Medulla oblongata (tissue), 1 donor: ENCODE data around the gene ZBTB44.
A peak's percentile ranks its signal among the peaks of the same experiment; 100 is the strongest.

Experiments
- DNase-seq: peaks from one replicate; pipeline ENCODE4 v3.0.0-alpha.2; 2015; ENCODE audit errors: extremely low spot score

Gene ZBTB44

DNA sequence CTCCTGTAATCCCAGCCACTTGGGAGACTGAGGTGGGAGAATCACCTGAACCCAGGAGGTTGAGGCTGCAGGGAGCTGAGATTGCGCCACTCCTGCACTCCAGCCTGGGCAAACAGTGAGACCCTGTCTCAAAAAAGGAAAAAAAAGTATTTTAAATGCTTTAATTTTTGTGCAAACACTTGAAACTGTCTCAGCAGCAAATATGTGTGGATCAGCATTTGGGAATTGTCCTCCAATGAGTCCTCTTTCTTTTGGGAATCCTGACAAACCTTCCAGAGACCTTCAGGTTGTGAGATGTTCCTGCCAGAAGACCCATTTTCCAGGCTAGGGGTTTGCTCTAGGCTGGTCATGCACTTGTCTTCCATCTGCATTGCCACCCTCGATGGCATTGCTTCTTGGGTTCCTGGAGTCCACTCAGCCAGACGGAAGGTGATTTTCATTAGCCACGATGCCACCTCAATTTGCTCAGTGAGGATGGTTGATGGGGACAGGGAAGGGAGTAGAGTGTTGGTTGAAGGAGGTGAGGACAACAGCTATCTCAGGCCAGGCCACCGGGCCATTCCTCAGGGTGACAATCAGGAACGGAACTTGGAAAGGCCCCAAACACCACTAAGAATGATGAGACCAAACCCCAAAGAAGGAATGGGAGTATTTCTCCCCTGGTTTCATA is 99.7 kb downstream of the ZBTB44 start:
- DNase-seq, result no peak

DNA sequence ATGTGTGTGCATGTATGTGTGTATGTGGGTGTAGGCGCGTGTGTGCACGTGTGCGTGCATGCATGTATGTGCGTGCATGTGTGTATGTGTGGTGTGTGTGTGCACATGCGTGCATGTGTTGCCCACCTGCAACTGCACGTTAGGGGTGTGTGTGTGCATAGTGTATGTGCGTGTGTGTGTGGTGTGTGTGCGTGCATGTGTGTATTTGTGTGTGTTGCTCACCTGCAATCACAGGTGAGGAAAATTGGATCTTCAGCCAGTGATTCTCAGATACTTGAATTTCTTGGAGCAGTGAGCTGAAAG is 100.8 kb downstream of the ZBTB44 start:
- no peak for DNase-seq

DNA sequence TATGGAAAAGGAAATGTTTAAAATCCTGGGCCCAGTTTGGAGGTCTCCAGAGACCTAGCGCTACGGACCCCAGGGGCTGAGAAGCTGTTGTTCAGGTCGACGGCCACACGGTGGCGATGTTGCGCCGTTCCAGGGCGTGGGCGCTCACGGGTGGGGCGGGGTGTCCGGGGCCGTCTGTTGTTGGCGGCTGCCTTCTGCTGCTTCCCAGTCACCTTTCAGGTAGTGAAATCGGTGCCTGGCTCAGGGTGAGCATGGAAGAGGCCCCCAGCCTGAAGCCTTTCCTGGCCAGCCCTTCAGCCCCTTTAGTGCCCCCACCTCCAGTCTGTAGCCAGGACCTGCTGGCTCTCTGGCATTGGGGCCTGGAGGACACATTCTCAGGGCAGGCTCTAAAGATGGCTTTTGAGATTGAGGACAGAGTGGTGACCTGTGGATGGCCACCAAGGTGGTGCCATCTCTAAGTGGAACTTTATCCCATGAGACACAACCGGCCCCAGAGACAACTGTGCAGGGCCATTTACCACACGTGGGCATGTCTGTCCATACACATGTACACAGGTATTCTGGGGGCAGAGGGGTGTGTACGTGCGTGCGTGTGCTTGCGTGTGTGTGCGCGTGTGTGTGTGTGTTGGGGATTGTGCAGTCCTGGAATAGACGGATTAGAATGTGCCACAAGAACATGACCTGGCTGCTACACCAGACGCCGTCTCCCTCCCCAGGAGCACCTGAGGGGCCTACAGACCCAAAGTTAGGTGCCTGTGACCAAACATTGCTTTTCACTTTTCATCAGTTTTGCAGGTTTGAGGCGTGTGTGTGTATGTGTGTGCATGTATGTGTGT is 101.4 kb downstream of the ZBTB44 start:
- peak; percentile 61 for DNase-seq

DNA sequence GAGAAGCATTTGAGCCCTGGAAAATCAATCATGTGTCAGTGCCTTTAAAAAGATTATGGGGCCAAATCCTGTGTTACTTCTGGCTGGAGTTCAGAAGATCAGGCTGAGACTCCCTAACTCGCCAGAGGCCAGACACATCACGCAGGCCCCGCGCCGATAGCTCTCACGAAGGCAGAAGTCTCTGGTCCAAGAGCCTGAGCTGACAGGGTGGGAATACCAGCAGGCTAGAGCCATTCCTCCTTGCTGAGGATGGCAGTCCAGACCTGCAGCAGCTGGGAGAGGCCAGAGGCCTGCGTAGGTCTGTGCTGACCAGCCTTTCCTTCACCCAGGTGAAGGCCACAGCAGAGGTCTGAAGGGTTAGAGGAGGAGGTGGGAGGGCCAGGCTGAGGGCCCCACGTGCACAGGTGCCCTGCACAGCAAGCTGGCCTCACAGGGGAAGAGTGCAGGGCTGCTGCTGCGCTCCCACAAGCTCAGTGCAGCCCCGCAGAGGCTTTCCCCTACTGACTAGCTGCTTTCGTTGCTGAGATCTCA is 102.2 kb downstream of the ZBTB44 start:
- no peak for DNase-seq

DNA sequence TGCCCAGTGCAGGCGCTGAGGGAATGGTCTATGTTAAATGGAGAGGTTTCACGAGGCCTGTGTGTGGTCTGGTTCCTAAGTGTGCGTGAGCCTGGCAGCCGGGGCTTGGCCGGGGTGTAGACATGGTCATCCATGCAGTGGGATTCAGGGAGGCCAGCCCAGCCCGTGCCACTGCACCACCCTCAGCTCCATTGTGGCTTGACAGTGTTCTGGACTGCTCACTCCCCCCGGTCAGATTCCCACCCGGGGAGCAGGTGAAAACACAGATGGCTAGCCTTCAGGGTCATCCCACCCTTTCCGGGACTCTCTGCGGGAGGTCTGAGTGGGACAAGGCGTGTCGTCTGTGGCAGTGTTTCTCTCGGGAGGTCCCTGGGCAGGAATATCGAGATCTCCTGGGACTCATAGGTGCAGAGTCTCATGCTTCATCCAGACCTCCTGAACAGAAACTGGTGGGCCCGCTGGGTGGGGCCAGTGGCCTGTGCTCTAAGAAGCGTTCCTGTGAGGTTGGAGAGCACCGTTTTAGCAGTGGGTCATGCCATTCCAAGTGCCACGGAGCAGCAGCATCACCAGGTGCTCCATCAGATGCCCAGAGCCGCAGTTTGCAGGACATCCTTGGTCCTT is 102.8 kb downstream of the ZBTB44 start:
- no peak for DNase-seq

DNA sequence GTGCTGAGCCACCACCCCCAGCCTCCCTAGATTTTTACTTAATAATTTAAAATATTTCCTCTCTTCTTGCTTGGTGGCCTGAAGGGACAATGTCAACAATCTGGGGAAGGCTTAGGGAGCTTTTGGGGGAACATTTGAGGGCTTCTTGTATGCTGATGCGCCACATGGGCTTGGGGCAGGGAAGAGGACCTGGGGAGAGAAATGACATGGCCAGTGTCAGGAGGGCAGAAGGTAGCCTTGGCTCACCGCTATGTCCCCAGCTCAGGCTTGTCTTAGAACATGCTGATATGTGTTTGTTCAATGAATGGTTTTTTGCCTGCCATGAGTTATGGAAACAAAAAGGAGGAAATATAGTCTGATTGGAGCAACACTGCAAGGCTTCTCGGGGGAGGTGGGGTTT is 103.6 kb downstream of the ZBTB44 start:
- DNase-seq, result no peak

DNA sequence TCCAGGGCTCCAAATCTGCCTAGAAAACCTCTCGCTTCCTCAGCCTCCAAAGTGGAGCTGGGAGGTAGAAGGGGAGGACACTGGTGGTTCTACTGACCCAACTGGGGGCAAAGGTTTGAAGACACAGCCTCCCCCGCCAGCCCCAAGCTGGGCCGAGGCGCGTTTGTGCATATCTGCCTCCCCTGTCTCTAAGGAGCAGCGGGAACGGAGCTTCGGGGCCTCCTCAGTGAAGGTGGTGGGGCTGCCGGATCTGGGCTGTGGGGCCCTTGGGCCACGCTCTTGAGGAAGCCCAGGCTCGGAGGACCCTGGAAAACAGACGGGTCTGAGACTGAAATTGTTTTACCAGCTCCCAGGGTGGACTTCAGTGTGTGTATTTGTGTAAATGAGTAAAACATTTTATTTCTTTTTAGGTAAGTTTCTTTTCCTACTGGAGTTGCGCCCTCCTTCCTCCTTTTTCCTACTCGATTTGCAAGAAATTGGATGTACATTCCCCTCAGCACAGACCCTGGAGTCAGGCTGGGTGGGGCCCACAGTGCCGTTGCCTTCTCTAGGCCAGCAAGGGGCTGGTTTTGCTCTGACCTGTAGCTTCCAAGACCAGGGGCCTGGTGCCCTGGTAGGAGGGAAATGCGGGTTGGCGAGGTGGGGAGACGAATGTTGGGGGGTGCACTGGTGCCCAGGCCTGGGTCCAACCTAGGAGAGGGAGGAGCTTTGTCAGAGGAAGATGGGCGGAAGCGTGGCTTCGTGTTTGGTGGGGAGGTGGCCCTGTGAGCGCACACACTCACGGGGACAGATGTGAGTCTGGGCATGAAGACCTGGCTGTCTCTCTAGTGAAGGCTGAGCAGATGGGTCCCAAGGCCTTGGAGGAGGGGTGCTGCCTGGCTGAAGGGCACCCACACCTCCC is 104.5 kb downstream of the ZBTB44 start:
- DNase-seq, result no peak

DNA sequence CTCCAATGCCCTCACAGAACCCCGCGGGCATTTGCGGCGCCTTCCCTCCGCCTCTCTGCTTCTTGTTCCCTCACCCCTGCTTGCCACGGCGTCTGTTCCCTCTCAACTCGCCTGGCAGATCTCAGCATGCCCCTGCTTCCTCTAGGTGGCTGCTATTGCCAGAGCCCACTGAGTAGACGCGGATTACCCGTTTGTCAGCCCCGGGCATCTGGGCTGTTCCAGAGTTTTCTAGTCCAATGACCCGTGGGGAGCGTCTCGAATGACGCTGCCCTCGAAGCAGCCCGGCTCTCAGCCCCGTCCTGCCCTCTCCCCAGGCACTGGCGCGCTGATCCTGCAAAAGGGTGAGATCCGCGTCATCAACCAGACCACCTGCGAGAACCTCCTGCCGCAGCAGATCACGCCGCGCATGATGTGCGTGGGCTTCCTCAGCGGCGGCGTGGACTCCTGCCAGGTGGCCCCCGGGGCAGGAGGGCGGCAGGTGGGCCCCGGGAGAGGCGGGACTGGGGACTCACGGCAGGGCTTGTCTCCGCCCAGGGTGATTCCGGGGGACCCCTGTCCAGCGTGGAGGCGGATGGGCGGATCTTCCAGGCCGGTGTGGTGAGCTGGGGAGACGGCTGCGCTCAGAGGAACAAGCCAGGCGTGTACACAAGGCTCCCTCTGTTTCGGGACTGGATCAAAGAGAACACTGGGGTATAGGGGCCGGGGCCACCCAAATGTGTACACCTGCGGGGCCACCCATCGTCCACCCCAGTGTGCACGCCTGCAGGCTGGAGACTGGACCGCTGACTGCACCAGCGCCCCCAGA is 105.4 kb downstream of the ZBTB44 start:
- DNase-seq, result no peak

DNA sequence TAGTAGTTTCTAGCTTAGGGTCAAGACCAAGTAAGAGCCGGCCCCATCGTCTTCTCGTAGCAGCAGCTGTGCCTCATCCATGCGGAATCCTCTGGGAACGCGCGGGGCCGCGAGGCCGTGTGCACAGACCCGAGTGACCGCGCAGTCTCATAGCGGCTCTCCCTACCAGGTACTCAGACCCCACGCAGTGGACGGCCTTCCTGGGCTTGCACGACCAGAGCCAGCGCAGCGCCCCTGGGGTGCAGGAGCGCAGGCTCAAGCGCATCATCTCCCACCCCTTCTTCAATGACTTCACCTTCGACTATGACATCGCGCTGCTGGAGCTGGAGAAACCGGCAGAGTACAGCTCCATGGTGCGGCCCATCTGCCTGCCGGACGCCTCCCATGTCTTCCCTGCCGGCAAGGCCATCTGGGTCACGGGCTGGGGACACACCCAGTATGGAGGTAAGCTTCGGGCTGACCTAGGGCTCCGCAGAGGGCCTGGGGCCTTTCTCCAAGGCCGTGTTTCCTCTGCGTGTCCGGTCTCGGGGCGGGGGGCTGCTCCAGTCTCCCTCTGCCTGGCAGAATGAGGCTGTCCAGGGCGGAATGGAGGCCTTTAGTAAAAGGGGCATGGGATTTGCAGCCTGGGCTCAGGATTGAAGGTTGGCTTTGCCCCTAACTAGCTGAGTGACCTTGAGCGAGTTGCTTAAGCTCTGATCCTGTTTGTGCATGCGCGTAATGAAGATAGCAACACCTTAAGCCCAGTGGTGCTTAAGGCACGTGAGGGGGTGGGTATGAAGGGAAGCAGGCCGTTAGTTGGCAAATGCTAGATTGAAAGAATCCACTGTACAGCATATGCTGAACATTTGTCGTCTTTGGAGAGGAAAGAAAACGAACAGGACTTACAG is 106.2 kb downstream of the ZBTB44 start:
- no peak for DNase-seq

DNA sequence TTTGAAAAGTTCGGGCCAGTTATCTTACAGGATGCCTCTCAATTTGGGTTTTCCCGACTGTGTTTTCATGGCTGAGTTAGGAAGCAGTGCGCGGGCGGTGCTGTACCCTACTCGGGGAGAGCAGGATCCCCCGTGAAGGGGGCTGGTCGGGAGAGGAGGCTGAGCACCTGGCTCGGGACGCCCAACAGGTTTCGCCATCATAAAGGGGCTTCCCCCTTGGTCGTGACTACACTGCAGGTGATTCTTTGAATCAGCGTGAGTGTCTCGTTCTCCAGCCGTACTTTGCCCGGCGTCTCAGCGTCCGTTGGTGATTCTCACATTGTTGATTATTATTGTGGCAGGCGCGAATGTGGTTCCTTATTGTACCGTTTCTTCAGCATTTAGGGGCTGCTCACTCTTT is 108.6 kb downstream of the ZBTB44 start:
- no peak for DNase-seq

DNA sequence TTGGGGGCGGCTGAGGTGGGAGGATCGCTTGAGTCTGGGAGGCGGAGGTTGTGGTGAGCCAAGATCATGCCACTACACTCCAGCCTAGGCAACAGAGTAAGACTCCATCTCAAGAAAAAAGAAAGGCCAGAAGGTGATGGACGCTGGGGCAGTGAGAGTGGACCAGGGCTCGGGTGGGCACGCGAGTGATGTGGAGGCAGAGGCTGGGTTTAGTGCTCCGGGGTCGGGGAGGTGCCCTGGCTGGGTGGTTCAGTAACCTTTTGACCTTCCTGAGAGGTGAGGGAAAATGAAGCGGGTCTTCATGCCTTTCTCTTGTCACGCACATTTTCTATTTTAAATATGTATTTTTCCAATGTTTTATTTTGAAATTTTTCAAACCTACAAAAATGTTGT is 110.0 kb downstream of the ZBTB44 start:
- no peak for DNase-seq

DNA sequence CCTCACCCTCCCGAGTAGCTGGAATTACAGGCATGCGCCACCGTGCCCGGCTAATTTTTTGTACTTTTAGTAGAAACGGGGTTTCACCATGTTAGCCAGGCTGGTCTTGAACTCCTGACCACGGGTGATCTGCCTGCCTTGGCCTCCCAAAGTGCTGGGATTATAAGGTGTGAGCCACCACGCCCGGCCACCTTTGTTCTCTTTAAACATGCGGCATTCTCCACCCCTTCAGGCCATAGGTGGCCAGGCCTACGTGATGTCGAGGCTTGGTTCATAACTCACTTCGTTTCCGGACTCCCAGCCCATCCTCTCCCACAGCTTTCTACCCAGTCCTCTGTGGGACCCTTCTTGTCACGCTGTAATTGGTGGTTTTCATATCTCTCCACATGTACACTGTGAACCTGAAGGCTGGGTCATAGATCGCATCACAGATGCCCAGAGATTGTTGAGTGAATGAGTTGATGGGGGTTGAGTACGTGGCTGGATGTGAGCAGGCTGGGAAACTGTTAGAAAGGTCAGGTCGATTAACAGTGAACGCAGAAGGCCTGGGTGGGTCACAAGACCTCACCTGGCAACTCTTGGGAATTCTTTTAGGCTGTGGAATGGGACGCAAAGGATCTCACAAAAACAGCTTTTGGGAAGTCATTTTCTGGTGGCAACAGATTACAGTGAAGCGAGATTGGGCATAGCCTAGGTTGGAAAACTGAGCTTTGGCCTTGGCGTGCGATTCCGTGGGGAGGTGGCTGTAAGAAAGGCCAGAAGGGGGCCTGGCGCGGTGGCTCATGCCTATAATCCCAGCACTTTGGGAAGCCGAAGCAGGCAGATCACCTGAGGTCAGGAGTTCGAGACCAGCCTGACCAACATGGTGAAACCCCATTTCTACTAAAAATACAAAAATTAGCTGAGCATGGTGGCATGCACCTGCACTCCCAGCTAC is 110.7 kb downstream of the ZBTB44 start:
- no peak for DNase-seq

DNA sequence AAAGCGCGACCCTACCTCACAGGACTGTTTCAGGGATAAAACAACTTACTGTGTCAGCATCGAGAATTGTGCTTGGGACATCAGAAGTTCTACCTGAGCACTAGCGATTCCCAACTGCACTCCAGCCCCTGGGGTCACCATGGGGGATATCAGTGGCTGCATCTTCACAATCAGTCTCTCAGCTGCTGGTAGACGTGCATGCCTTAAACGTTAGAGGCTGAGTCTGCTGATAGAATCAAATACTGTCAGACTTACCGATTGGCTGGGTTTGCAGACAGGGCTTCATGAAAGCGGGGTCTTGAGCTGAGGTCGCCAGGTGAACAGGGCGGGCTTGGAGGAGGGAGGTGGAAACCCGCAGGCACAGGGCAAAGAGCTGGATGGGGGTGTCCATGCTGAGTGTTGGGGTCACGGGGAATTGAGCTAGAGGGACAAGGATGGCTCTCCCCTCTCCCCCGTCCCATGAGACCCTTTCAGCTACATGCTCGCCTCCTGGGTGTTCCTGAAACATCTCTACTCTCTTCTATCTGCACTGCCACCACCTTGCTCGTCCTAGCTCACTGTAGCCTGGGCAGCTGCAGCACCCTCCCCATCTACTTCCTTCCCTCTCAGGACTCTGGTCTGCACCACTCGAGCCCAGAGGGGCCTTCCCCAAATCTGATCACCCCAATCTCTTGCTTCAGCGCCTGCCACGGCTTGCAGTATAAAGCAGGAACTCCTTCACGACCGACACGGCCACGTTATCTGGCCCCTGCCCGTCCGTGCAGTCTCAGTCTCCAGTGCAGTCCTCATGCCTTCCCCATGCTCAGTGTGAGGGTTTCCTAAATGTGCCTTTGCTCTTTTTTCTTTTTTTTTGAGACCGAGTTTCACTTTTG is 111.7 kb downstream of the ZBTB44 start:
- DNase-seq, result no peak

DNA sequence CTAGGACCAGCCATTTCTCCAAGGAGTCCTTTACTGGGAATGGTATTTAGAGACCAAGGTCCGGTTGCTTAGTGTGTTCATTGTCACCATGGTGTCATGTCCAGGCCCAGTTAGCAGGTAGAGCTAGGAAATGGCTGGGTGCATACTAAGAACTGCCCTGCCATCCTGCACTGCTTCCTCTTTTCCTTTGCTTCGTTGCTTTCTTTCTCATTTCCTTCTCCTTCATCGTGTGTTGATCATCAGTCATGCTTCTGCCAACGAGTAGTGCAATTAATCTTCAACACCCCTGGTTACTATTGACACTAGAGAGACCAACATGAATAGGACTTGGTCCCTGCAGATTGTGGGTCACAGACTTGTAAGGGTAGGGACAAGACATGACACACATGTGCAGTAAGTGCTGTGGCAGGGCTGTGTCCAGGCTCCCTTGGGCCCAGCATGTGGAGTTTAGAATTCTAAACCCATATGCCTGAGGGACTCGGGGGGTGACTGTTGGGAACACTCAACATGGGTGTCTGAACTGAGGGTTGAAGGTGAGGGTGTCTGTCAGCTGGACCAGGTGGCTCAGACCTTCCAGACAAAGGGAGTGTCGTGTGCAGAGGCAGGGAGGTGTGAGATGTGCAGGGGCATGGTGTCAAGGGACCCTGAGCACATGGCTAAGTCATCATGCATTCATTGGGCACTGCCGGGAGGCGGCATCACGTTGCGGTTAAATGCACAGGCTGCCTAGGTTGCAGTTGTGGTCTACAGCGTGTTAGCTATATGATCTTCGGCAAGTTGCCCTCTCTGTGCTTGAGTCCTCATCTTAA is 112.5 kb downstream of the ZBTB44 start:
- DNase-seq, result no peak

DNA sequence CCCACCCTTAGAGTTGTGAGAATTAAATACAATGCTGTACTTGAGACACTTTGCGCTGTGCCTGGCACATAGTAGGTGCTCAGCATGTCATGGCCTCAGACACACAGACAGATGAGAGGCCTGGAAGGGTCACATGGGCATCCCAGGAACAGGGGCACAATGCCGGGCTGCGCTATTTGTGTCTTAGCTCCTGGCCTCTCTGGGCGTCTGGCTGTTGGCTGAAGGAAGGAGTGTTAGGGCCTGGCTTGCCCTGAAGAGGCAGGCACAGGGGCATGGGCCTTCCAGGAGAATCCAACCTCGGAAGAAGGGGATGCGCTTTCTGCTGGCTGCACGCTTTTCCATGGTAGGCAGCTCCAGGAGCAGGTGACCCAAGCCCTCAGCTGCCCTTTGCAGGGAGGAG is 113.7 kb downstream of the ZBTB44 start:
- DNase-seq, result no peak

DNA sequence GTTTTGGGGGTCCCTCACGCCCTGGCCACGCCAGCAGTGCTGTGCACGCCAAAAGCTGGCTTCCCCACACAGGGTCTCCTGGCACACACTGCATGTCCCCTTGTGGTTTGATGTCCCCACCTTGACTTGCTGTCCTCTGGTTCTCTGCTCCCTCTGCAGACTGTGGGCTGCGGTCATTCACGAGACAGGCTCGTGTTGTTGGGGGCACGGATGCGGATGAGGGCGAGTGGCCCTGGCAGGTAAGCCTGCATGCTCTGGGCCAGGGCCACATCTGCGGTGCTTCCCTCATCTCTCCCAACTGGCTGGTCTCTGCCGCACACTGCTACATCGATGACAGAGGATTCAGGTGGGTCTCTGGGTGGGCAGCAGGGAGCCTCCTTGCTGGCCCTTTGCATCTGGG is 114.9 kb downstream of the ZBTB44 start:
- no peak for DNase-seq

DNA sequence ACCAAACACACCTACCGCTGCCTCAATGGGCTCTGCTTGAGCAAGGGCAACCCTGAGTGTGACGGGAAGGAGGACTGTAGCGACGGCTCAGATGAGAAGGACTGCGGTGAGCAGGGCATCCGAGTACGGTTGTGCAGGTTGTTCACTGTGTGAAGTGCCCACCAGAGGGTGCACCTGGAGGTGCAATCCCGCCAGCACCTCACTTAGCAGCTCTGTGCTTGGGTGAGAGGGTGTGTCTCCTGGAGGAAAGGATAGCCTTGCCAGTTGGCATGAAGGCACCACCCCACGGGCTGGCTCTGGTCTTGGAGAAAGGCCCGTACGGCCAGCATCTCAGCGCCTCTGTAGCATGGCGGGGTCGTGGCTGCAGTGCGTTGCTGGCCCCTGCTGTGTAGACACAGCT is 115.8 kb downstream of the ZBTB44 start:
- DNase-seq, result no peak
